ENCODE measurements around the gene UPK1B.

DNA sequence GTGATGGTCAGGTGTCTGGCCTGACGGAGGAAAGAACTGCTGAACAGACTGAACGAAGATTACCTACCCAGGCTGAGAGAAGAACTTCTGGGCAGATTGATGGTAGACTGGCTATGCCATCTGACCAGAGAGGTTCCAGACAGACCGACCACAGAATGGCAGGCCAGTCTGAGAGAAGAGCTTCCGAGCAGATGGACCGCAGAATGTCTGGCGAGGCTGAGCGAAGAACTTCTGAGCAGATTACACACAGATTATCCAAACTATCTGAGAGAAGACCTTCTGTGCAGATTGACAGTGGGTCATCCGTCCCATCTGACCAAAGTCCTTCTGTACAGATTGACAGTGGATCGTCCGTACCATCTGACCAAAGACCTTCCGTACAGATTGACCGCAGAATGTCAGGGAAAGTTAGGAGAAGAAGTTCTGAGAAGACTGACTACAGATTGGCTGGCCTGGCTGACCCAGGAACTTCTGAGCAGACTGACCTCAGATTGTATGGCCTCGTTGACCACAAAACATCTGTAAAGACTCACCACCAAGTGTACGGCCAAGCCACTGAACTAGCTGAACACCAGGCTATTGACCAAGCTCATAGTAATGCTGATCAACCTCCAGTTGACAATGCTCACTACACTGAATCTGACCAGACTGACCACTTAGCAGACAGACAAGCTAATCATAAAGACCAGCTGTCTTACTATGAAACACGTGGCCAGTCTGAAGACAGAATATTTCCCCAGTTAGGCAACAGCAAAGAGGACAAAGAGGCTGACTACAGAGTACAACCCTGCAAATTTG is 26.6 kb upstream of the UPK1B start:
- TF ChIP-seq EZH2phosphoT487 (IDR thresholded peaks at IDR 0.05; ENCODE audit: low read depth) = no peak
- TF ChIP-seq CTCF (IDR thresholded peaks at IDR 0.05; ENCODE audit: low read depth, low read length) = no peak

Data from OCI-LY3 (cell line).